Vagina (tissue), 2 donors: ENCODE measurements around the gene COX20.

ENCODE experiments used
- POLR2A ChIP-seq, 2 donors: fragments of 450-650 bp; IDR thresholded peaks; one replicate each; pipeline ENCODE4 v1.6.1; 2017; ENCODE audit warnings: antibody characterized with exemption in 2 of 2, mild to moderate bottlenecking in 2 of 2, moderate library complexity in 2 of 2
- POLR2AphosphoS5 ChIP-seq, 2 donors: sonication (generic); formaldehyde crosslinking; IDR thresholded peaks; one replicate each; pipeline ENCODE4 v1.9.0; 2017; ENCODE audit warnings: antibody characterized with exemption in 2 of 2, mild to moderate bottlenecking in 2 of 2, low read depth in 1 of 2; ENCODE audit not compliant: insufficient read depth in 1 of 2
- TF ChIP-seq, protein P1 (sequence below), 3 experiments: fragments of 450-650 bp in 2 of 3; fragments of 200-600 bp in 1 of 3; sonication (generic) in 1 of 3; IDR thresholded peaks; one replicate each; pipeline ENCODE4 v1.5.1; 2017 to 2019; ENCODE audit warnings: antibody characterized with exemption in 3 of 3, mild to moderate bottlenecking in 2 of 3, moderate library complexity in 2 of 3

DNA sequence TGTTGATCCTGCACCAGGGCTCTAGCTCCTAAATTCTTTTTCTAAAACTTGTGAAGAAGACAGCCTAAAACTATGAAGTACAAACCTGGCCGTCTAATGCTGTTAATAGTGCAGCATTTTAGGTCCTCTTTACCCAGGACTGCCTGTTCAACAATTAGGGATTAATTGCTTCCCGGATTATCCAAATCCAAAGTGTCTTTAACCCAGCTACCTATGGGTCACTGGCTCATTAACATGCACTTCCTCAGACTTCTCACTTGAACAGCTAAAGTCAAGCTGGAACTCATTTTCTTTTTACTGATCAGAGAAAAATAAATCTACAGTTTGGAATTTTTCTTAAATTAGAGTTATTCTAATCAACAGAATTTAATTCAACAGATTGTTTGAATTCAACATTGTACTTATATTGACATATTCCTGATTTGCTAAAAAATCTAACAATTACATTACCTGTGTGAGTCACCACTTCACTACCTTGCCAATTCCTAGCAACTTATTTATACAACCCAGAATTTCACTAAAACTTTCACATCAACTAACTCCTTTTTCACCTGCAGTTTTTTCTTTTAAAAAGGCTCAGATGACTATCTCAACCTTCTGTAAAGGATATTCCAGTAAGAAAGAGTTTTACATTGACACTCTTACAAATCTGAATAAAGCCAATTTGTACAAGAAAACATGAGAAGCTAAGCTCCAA, 25.6 kb downstream of the COX20 start:
- TF ChIP-seq, protein P1, sequence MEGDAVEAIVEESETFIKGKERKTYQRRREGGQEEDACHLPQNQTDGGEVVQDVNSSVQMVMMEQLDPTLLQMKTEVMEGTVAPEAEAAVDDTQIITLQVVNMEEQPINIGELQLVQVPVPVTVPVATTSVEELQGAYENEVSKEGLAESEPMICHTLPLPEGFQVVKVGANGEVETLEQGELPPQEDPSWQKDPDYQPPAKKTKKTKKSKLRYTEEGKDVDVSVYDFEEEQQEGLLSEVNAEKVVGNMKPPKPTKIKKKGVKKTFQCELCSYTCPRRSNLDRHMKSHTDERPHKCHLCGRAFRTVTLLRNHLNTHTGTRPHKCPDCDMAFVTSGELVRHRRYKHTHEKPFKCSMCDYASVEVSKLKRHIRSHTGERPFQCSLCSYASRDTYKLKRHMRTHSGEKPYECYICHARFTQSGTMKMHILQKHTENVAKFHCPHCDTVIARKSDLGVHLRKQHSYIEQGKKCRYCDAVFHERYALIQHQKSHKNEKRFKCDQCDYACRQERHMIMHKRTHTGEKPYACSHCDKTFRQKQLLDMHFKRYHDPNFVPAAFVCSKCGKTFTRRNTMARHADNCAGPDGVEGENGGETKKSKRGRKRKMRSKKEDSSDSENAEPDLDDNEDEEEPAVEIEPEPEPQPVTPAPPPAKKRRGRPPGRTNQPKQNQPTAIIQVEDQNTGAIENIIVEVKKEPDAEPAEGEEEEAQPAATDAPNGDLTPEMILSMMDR (IDR thresholded peaks at IDR 0.05), result no peak
- TF ChIP-seq POLR2A (IDR thresholded peaks at IDR 0.05) (no peak), POLR2AphosphoS5 (IDR thresholded peaks at IDR 0.05; ENCODE audit: insufficient read depth in 1 of 2, low read depth in 1 of 2) (no peak)
